Epidermal melanocyte (primary cell): ENCODE data around the gene MACO1.
"Not testable (repeated sequence)": the region's sequence is repeated elsewhere in the genome, so short reads cannot be mapped to it uniquely, and the experiment has no call there.

ENCODE experiments used
- DNase-seq: peaks from one replicate; pipeline ENCODE4 v3.0.0; 2011; ENCODE audit warnings: low spot score; ENCODE audit not compliant: insufficient read length

The MACO1 gene

DNA sequence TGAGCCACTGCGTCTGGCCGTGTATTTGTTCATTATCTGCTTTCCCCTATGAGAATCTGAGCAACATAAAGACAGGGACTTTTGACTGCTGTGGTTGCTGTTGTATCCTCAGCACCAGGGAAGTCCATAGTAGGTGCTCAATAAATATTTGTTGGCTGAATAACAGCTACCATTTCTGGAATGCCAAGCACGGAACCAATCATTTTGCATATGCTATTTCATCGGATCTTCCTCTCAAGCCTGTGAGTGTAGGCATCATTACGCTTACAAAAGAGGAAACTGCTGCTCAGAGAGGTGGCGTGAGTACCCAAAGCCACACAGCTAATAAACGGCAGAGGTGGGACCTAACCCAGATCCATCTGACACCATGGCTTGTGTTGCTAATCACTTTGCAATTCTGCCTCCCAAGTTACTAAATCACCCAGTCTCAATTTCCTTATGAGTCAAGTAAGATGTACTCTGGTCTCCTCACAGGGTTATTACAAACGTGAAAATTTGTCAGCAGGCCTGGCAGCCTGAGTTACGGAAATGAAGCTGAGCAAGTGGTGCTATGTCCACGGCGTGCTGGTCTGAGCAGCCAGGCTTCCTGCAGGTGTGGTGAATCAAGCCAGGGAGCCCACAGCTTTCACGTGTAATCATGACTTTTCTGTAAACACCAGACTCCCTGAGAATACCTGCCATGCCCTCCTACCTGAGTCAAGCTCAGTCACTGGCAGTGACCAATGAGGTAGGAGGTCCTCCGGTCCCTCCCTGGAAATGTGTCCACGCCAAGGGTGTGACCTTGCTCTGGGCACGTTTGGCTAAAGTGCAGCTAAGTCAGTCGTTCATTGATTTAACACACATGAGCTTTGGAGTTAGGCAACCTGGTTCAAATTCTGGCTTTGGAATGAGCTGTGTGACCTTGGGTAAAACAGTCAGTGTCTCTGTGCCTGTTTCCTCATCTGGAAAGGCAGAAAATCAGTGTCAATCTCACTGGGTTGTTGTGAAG, 5.3 kb upstream of the MACO1 start:
- no peak for DNase-seq

- DNase-seq, result no peak
These were observed 3.0 kb upstream of the MACO1 start for GRCh38 chr1:25427696-25428095.

- no peak for DNase-seq
These were observed 2.1 kb upstream of the MACO1 start for GRCh38 chr1:25428475-25429166.

GRCh38 chr1:25430967-25431881, 527 bp downstream of the MACO1 start:
- no peak for DNase-seq

DNA sequence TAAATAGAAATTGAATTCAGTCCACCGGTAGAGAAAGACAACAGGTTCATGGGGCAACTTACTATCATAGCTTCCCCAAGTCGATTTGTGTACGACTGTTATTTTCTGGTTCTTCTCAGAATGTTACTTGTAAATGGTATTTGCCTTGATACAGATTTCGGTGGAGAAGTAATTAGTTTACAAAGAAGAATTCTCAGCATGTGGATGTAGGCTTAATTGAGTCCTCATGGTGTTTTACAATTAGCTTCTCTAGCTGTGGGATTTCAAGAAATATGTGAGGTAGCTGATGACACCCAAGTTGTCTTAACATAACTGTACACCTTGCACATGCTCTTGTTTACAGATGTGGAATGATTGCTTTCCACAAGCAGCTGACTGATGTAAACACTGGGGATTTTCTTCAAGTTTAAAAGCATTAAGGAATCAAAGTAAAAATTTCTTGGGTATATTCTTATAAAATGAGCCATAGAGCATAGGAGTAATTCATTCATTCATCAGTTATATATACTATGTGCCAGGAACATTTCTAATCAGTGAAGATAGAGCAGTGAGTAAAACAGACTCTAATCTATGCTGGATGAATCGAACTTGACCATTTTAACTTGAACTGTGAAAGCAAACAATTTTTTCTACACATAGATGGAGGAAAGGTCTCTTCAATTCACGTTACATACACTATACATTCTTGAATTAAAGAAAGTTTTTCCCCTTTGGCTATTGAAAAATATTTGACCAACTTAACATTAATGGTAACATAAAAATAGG, 1.4 kb downstream of the MACO1 start:
- DNase-seq, result peak; percentile 17

DNA sequence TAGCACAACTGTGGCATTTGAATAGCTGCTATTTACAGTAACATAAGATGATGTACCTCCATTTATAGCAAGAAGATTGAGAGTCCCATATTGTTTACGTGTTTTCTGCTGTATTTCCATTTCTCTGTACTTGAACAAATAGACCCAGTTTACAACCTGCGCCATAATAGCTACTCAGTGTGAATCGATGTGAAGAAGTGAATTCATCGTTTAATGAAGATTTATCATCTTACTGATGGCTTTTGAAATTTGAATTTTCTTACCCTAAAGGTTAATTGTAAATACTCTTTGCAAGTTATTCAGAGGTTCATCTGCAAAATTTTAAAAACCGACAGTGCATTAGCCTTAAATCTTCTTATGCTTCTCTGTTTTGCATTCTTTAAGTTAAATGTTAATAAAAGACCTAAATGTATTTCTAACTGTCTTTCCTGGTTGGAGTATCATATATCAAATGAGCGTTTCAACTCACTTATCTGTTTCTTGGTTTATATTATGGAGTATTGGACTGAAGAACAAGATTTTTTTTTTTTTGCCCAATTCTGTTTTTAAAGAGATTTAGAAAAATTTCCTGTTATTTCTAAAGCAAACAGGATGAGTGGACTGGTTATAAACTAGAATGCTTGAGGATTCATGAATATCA, 2.2 kb downstream of the MACO1 start:
- no peak for DNase-seq

GRCh38 chr1:25433389-25434186, 2.9 kb downstream of the MACO1 start:
- DNase-seq, result peak; percentile 20

- DNase-seq, result no peak
These were observed 4.9 kb downstream of the MACO1 start for GRCh38 chr1:25435397-25436108.

GRCh38 chr1:25437672-25438071, 7.0 kb downstream of the MACO1 start:
- DNase-seq, result no peak

DNA sequence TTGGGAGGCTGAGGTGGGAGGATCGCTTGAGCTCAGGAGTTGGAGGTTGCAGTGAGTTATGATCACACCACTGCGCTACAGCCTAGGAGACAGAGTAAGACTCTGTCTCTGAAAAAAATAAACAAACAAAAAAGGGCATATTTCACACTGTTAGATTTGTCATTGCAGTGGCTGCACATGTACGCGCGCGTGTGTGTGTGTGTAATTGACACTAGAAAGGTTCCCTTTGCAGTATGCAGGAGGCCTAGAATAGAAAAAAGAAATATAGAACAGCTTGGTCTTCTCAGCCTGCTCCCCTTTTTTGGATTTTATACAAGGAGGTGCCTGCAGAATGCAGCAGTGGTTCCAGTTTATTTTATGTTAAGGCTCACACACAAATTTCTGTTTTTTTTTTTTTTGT, 8.6 kb downstream of the MACO1 start:
- no peak for DNase-seq

- DNase-seq, result no peak
These were observed 11.5 kb downstream of the MACO1 start for GRCh38 chr1:25442178-25442577.

GRCh38 chr1:25443030-25443699, 12.5 kb downstream of the MACO1 start:
- DNase-seq, result no peak

- not testable (repeated sequence) for DNase-seq
These were observed 13.9 kb downstream of the MACO1 start for GRCh38 chr1:25444604-25445003.

- DNase-seq, result no peak
These were observed 15.4 kb downstream of the MACO1 start for GRCh38 chr1:25445993-25446538.

DNA sequence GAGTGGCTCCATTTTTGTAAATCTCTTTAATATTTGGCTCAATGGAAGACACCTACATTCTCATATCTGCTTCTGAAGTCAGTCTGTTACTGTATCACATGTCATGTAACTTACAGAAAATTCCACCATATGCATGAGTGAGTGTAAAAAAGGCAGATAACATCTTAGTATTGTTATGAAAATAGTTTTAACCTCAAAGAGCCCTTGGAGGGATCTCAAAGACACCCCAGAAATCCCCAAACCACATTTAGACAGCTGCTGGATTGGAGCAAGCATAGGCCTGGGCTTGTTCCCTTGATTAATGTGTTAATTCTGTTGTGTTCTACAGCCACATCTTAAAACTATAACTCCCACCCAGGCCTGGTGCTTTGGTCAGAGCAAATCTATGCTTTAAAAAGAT, 16.9 kb downstream of the MACO1 start:
- no peak for DNase-seq

DNA sequence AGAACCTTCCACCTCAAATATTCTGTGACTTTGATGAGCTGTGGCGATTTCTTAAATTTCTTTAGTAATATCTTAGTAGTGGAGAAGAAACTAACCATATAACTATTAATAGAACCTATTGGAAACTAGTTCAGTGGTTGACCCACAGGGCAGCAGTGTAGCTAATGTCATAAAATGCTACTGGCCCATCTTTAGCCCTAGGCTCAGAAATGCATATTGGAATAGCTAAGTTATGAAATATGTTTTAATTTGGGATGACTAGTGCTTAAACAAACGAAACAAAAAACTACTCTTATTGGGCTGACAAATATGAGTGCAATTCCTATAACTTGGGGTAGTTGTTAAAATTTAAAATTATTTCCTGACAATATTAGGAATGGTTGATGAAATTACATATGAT, 20.2 kb downstream of the MACO1 start:
- no peak for DNase-seq

GRCh38 chr1:25451908-25452307, 21.2 kb downstream of the MACO1 start:
- no peak for DNase-seq

DNA sequence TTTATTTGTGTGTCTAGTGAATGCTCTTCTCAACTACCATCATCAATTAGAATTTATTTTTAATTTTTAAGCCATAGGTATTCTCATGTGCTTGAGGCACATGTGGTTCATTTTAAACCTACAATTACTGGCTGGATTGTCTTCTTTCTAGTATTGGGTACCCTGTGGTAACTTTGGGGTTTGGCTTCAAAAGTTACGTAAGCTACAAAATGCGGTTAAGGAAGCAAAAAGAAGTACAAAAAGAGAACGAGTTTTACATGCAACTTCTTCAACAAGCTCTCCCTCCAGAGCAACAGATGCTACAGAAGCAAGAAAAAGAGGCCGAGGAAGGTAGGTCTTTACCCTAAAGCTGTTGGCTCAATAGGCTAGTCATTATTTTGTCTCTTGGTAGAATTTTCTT, 25.8 kb downstream of the MACO1 start:
- DNase-seq, result no peak
